WI38 (cell line): ENCODE data around the gene PDCD10.

Experiments
- H3K4me3 ChIP-seq: 2 replicates; pipeline ENCODE4 v1.5.1; 2011; ENCODE audit warnings: low read depth, mild to moderate bottlenecking, control low read depth, low read length
- TF ChIP-seq, protein P1 (sequence below): IDR thresholded peaks from 2 replicates; pipeline ENCODE4 v1.5.1; 2012; ENCODE audit warnings: low read depth, mild to moderate bottlenecking, control low read depth, low read length

PDCD10 gene

DNA sequence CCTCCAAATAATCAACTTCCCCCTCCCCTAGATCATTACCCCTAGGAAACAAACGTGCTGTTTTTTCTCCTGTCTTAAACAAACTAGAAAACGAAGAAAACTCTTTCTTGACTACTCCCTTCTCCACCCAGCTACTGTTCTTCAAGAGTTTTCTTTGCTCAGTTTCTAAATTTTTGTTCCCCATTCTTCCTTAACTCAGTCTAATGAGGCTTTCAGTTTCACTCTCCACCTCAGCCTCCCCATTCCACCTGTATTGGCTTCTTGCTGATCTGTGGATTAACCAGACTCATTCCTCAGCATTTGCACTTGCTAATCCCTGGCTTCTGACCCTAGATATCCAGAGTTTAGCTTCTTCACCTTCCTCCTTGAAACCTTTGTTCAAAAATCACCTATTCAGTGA is 27.6 kb upstream of the PDCD10 start:
- no peak overlapping the region for H3K4me3 ChIP-seq
- TF ChIP-seq, protein P1, sequence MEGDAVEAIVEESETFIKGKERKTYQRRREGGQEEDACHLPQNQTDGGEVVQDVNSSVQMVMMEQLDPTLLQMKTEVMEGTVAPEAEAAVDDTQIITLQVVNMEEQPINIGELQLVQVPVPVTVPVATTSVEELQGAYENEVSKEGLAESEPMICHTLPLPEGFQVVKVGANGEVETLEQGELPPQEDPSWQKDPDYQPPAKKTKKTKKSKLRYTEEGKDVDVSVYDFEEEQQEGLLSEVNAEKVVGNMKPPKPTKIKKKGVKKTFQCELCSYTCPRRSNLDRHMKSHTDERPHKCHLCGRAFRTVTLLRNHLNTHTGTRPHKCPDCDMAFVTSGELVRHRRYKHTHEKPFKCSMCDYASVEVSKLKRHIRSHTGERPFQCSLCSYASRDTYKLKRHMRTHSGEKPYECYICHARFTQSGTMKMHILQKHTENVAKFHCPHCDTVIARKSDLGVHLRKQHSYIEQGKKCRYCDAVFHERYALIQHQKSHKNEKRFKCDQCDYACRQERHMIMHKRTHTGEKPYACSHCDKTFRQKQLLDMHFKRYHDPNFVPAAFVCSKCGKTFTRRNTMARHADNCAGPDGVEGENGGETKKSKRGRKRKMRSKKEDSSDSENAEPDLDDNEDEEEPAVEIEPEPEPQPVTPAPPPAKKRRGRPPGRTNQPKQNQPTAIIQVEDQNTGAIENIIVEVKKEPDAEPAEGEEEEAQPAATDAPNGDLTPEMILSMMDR: no peak

DNA sequence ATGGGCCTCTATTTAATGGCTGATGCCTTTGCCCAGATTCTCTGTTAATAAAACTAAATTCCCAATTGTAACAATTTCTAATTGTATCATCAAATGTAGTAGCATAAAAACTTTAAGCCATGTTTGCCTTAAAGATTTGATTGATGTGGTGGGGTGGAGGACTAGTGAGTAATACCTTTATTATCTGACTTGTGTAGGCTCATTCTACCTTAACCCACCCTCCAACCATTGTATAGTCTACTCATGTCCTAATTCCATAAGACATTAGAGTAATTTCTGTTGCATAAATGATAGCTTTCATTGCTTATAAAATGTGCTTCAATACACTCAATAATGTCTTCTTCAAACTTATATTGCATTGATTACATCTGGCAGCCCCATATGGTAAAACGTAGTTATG is 26.6 kb upstream of the PDCD10 start:
- no peak overlapping the region for H3K4me3 ChIP-seq
- TF ChIP-seq, protein P1: no peak

GRCh38 chr3:167754049-167754448 is 19.4 kb upstream of the PDCD10 start:
- no peak overlapping the region for H3K4me3 ChIP-seq
- TF ChIP-seq, protein P1: no peak

GRCh38 chr3:167750272-167750971 is 15.7 kb upstream of the PDCD10 start:
- TF ChIP-seq, protein P1: no peak
- no peak overlapping the region for H3K4me3 ChIP-seq

DNA sequence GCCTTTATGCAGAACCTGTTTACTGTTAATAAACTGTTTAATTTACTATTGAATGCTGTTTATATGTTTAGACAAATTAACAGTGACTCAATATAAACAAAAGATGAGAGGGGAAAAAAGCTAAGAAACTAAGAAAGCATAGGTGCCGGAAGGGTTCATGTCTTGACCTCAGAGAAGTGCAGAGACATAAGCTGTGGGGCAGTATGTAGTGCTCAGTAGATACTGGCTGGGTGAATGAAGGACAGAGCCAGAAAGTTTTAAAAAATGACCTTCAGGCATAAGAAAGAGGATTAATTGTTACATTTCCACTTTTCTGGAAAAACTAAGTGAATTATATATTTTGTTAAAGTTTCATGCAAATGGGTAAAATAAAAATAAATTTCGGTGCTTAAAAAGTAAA is 15.0 kb upstream of the PDCD10 start:
- H3K4me3 ChIP-seq: no peak overlapping the region
- TF ChIP-seq, protein P1: no peak

DNA sequence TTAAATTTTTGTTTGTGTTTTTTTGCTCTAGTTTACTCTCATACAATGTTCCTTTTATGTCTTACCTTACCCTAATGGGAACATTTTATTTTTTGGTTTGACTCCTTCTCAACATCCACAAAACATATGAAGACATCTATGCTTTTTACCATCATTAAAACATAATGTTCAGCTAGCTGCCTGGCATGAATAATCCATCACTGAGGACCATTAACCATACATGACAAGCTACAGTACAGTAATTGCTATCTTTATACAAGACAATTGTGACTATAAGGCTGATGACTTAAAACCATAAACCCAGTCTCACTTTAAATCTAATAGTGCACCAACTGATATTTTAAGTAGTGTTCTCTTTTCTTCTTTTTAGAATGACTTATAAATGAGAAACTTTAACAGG is 14.5 kb upstream of the PDCD10 start:
- no peak overlapping the region for H3K4me3 ChIP-seq
- TF ChIP-seq, protein P1: no peak

- TF ChIP-seq, protein P1: no peak
- no peak overlapping the region for H3K4me3 ChIP-seq
These were observed 9.1 kb upstream of the PDCD10 start for GRCh38 chr3:167743799-167744198.
